H4 (cell line): ENCODE data around the gene CUX1. TPM values are rescaled to one million over a fixed set of nuclear protein-coding genes. Genes with fewer than 3 reads are reported as not detected.
"Not testable (repeated sequence)": the region's sequence is repeated elsewhere in the genome, so short reads cannot be mapped to it uniquely, and the experiment has no call there.

ENCODE experiments used
- DNase-seq: peaks from one replicate; pipeline ENCODE4 v3.0.0-alpha.2; 2015; ENCODE audit warnings: low spot score
- total RNA-seq: library from RNA; depleted of rRNA; stranded (reverse); fragments of >200 nt; shearing (Covaris generic); gene quantifications from 2 replicates; pipeline ENCODE4 v1.2.3, GENCODE V29; 2014; rRNA removed

The CUX1 gene
- total RNA-seq, 1 experiment from 2014 or later, result 20.1 TPM

GRCh38 chr7:102330666-102331460 is 513.4 kb downstream of the CUX1 start:
- not testable (repeated sequence) for DNase-seq

Other genes starting within 250 kb of the CUX1 start
- not detected in 2 replicates for gene MYL10, start 188.3 kb upstream of the CUX1 start, total RNA-seq